CD4-positive, alpha-beta T cell treated with Interferon gamma for 1 hour (primary cell): ENCODE results near the gene CD151.
A peak's percentile ranks its signal among the peaks of the same experiment; 100 is the strongest.

Experiments used
- DNase-seq: peaks from one replicate; pipeline ENCODE4 v3.0.0-alpha.2; 2020

Gene CD151

GRCh38 chr11:829847-830294, 2.9 kb upstream of the CD151 start:
- DNase-seq, result no peak

- peak; percentile 62 for DNase-seq
These were observed 2.2 kb upstream of the CD151 start for GRCh38 chr11:830295-831117.

- DNase-seq, result no peak
These were observed 1.5 kb upstream of the CD151 start for GRCh38 chr11:831118-831864.

- no peak for DNase-seq
These were observed 707 bp upstream of the CD151 start for GRCh38 chr11:831961-832528.

GRCh38 chr11:833114-833791, 501 bp downstream of the CD151 start:
- DNase-seq, result no peak

- no peak for DNase-seq
These were observed 1.1 kb downstream of the CD151 start for GRCh38 chr11:833849-834311.

GRCh38 chr11:834371-835316, 1.9 kb downstream of the CD151 start:
- DNase-seq, result peak; percentile 42

- DNase-seq, result no peak
These were observed 3.5 kb downstream of the CD151 start for GRCh38 chr11:836274-836673.

GRCh38 chr11:836700-837099, 3.9 kb downstream of the CD151 start:
- DNase-seq, result no peak

- no peak for DNase-seq
These were observed 4.6 kb downstream of the CD151 start for GRCh38 chr11:837189-837989.

- DNase-seq, result no peak
These were observed 5.2 kb downstream of the CD151 start for GRCh38 chr11:837990-838307.

- DNase-seq, result no peak
These were observed 5.9 kb downstream of the CD151 start for GRCh38 chr11:838441-839279.

GRCh38 chr11:839280-839623, 6.5 kb downstream of the CD151 start:
- DNase-seq, result no peak

GRCh38 chr11:839875-840617, 7.3 kb downstream of the CD151 start:
- no peak for DNase-seq

GRCh38 chr11:841981-842369, 9.2 kb downstream of the CD151 start:
- DNase-seq, result no peak

- peak; percentile 80 for DNase-seq
These were observed 9.7 kb downstream of the CD151 start, which contains the start of the genes POLR2L and TSPAN4 for GRCh38 chr11:842370-843002. Gene POLR2L (minus strand): TSS chr11:842529. CDS start chr11:842508, 21 bp downstream. Gene TSPAN4 (plus strand): TSS chr11:842852. CDS start chr11:850305, 7,453 bp downstream.

GRCh38 chr11:843086-843734, 10.5 kb downstream of the CD151 start:
- DNase-seq, result no peak
